Upper lobe of left lung (tissue), 4 donors: ENCODE measurements around the gene MANF.

Experiments used
- EP300 ChIP-seq, 4 donors: sonication (generic); formaldehyde crosslinking; IDR thresholded peaks; one replicate each; pipeline ENCODE4 v1.5.1; 2017; ENCODE audit warnings: antibody characterized with exemption in 4 of 4, control low read depth in 2 of 4
- POLR2AphosphoS5 ChIP-seq, 2 donors: sonication (generic); formaldehyde crosslinking; IDR thresholded peaks; one replicate each; pipeline ENCODE4 v1.5.1; 2017; ENCODE audit warnings: antibody characterized with exemption in 2 of 2
- TF ChIP-seq, protein P1 (sequence below), 6 experiments: fragments of 450-650 bp in 4 of 6; fragments of 200-600 bp in 2 of 6; sonication (generic) in 2 of 6; IDR thresholded peaks; one replicate each; pipeline ENCODE4 v1.5.1; 2016 to 2019; ENCODE audit warnings: antibody characterized with exemption in 6 of 6

DNA sequence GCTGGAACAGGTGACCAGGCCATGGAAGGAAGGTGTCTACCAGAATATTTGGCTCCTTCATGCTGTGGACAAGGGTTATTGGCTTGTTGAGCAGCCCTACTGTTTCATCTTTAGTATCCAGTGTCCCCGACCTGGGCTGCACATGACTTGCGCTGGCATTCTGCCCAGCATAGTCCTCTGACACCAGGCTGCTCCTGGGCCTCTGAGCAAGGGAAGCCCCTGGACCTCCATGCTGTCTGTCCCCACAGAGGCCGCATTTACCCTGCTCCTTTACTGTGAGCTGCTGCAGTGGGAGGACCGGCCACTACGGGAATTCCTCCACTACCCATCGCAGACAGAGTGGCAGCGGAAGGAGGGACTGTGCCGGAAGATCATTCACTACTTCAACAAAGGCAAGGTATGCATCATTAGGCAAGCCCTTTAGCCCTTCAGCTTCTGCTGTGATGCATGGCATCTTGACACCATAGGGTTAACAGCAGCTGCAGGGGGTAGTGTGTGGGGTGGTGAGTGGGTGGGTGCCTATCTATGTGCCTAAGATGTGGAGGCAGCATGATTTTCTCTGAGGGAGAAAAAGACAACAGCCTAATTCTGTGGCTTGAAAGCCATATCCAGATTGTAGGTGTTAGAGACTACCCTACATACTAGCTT, 44.0 kb upstream of the MANF start:
- TF ChIP-seq, protein P1, sequence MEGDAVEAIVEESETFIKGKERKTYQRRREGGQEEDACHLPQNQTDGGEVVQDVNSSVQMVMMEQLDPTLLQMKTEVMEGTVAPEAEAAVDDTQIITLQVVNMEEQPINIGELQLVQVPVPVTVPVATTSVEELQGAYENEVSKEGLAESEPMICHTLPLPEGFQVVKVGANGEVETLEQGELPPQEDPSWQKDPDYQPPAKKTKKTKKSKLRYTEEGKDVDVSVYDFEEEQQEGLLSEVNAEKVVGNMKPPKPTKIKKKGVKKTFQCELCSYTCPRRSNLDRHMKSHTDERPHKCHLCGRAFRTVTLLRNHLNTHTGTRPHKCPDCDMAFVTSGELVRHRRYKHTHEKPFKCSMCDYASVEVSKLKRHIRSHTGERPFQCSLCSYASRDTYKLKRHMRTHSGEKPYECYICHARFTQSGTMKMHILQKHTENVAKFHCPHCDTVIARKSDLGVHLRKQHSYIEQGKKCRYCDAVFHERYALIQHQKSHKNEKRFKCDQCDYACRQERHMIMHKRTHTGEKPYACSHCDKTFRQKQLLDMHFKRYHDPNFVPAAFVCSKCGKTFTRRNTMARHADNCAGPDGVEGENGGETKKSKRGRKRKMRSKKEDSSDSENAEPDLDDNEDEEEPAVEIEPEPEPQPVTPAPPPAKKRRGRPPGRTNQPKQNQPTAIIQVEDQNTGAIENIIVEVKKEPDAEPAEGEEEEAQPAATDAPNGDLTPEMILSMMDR (IDR thresholded peaks at IDR 0.05) = no peak
- TF ChIP-seq POLR2AphosphoS5 (IDR thresholded peaks at IDR 0.05) (no peak), EP300 (IDR thresholded peaks at IDR 0.05) (no peak)
